Measurements from ENCODE around the gene ANGPTL4.
"Not testable (repeated sequence)": the region's sequence is repeated elsewhere in the genome, so short reads cannot be mapped to it uniquely, and the experiment has no call there.

Gene ANGPTL4

GRCh38 chr19:8363803-8364771 is at the start of gene ANGPTL4:
TSS of gene ANGPTL4 (plus strand) at chr19:8364155. CDS start at chr19:8364322, 167 bp downstream.
- no peak for DNase-seq

GRCh38 chr19:8314981-8315640 is 48.8 kb upstream of the ANGPTL4 start:
- DNase-seq, result not testable (repeated sequence)

GRCh38 chr19:8316351-8317125 is 47.4 kb upstream of the ANGPTL4 start:
- no peak for DNase-seq

GRCh38 chr19:8318835-8319234 is 45.1 kb upstream of the ANGPTL4 start:
- not testable (repeated sequence) for DNase-seq

- DNase-seq, result no peak
Observed at GRCh38 chr19:8319807-8320520, 44.0 kb upstream of the ANGPTL4 start.

GRCh38 chr19:8320564-8321066 is 43.3 kb upstream of the ANGPTL4 start:
- DNase-seq, result no peak

GRCh38 chr19:8321067-8321985 is 42.6 kb upstream of the ANGPTL4 start, which contains the start of the genes NDUFA7 and RPS28:
TSS of gene NDUFA7 (minus strand) at chr19:8321375. CDS start at chr19:8321358, 17 bp downstream.
TSS of gene RPS28 (plus strand) at chr19:8321496. CDS start at chr19:8321531, 35 bp downstream.
- DNase-seq, result peak; percentile 88 to 89

- no peak for DNase-seq
Observed at GRCh38 chr19:8321986-8322637, 41.8 kb upstream of the ANGPTL4 start.

- DNase-seq, result no peak
Observed at GRCh38 chr19:8322638-8322997, 41.3 kb upstream of the ANGPTL4 start.

GRCh38 chr19:8323781-8324185 is 40.2 kb upstream of the ANGPTL4 start:
- DNase-seq, result no peak

GRCh38 chr19:8324186-8325050 is 39.5 kb upstream of the ANGPTL4 start:
- DNase-seq, result no peak

GRCh38 chr19:8325454-8325853 is 38.5 kb upstream of the ANGPTL4 start:
- no peak for DNase-seq

- DNase-seq, result no peak
Observed at GRCh38 chr19:8329996-8330395, 34.0 kb upstream of the ANGPTL4 start.

GRCh38 chr19:8331263-8331845 is 32.6 kb upstream of the ANGPTL4 start:
- DNase-seq, result no peak

GRCh38 chr19:8332976-8333766 is 30.8 kb upstream of the ANGPTL4 start:
- DNase-seq, result no peak

GRCh38 chr19:8333767-8334457 is 30.0 kb upstream of the ANGPTL4 start:
- DNase-seq, result peak in 1 of 2 experiments; percentile 14

Data from SHP77 (cell line).